OCI-LY7 (cell line): ENCODE data around the gene CNNM2. TPM values are rescaled to one million over a fixed set of nuclear protein-coding genes. Genes with fewer than 3 reads are reported as not detected.

Source experiments
- BruUV-seq: library from RNA; stranded (reverse); fragments of 400-500 nt; replicated peaks from 2 replicates; lab custom pipeline; 2021; lab: Mats Ljungman, UMichigan
- CTCF ChIA-PET: fragments of 300-600 bp; sonication (Branson Sonifier 250); formaldehyde crosslinking; loops from one replicate; lab custom pipeline; 2022; ENCODE audit warnings: antibody characterized with exemption; ENCODE audit not compliant: unreplicated experiment; lab: Charles Lee
- POLR2A ChIA-PET: fragments of 300-600 bp; sonication (Branson Sonifier 250); formaldehyde crosslinking; loops from one replicate; lab custom pipeline; 2022; ENCODE audit warnings: antibody characterized with exemption; lab: Charles Lee
- DNase-seq: peaks from one replicate; pipeline ENCODE4 v3.0.0-alpha.2; 2015; ENCODE audit warnings: low spot score
- H2AFZ ChIP-seq: fragments of 200-600 bp; sonication (generic), shearing (Covaris generic); 2 replicates; pipeline ENCODE4 v1.6.1; 2014; ENCODE audit warnings: mild to moderate bottlenecking, antibody characterized with exemption, low read length, moderate library complexity
- H3K27ac ChIP-seq: fragments of 200-600 bp; sonication (generic); 2 replicates; pipeline ENCODE4 v1.5.1; 2014; ENCODE audit warnings: mixed run types, low read depth, mild to moderate bottlenecking, moderate library complexity, low read length, inconsistent platforms; ENCODE audit not compliant: poor library complexity, severe bottlenecking
- H3K36me3 ChIP-seq: fragments of 200-600 bp; sonication (generic); 2 replicates; pipeline ENCODE4 v1.6.1; 2014; ENCODE audit warnings: mild to moderate bottlenecking, antibody characterized with exemption, low read length, moderate library complexity, mixed read lengths; ENCODE audit not compliant: insufficient read depth
- H3K4me1 ChIP-seq: fragments of 200-600 bp; sonication (generic); 2 replicates; pipeline ENCODE4 v1.5.1; 2014; ENCODE audit warnings: mild to moderate bottlenecking, low read length; ENCODE audit not compliant: insufficient read depth, poor library complexity, severe bottlenecking
- H3K4me2 ChIP-seq: fragments of 200-600 bp; sonication (generic); 2 replicates; pipeline ENCODE4 v1.6.1; 2014; ENCODE audit warnings: mild to moderate bottlenecking, low read length
- H3K4me3 ChIP-seq: fragments of 200-600 bp; sonication (generic); 2 replicates; pipeline ENCODE4 v1.5.1; 2014; ENCODE audit warnings: mild to moderate bottlenecking, low read depth, low read length; ENCODE audit not compliant: poor library complexity, severe bottlenecking
- H3K79me2 ChIP-seq: fragments of 200-600 bp; sonication (generic); 2 replicates; pipeline ENCODE4 v1.6.1; 2016; ENCODE audit warnings: low read depth, mild to moderate bottlenecking, low read length, moderate library complexity, mixed read lengths; ENCODE audit not compliant: insufficient read depth
- H3K9me2 ChIP-seq: fragments of 200-600 bp; sonication (generic); 2 replicates; pipeline ENCODE4 v1.6.1; 2016; ENCODE audit warnings: mild to moderate bottlenecking, low read length, mixed read lengths; ENCODE audit not compliant: insufficient read depth
- H3K9me3 ChIP-seq: fragments of 200-600 bp; sonication (generic); 2 replicates; pipeline ENCODE4 v1.6.1; 2014; ENCODE audit warnings: mild to moderate bottlenecking, mixed run types, low read length, mixed read lengths
- H4K20me1 ChIP-seq: fragments of 200-600 bp; sonication (generic); 2 replicates; pipeline ENCODE4 v1.6.1; 2014; ENCODE audit warnings: mild to moderate bottlenecking, antibody characterized with exemption, low read length, moderate library complexity, mixed read lengths; ENCODE audit not compliant: insufficient read depth
- EZH2phosphoT487 ChIP-seq: fragments of 200-600 bp; sonication (generic); IDR thresholded peaks from 2 replicates; pipeline ENCODE4 v1.6.1; 2018; ENCODE audit warnings: low read depth, borderline replicate concordance, mild to moderate bottlenecking, mixed run types, antibody characterized with exemption, low read length, moderate library complexity, mixed read lengths
- intact Hi-C: fragments of 100-400 bp; cut with micrococcal nuclease; formaldehyde crosslinking; loops from one replicate; pipeline ENCODE4 v1.10.0; 2022; ENCODE audit not compliant: unreplicated experiment
- total RNA-seq, 2 experiments: library from RNA; depleted of rRNA in 1 of 2; stranded (reverse); fragments of >200 nt in 1 of 2; shearing (Covaris generic) in 1 of 2; gene quantifications; 2 replicates each; pipeline ENCODE4 v1.2.3, GENCODE V29; 2014 to 2022
- TF ChIP-seq, protein P1 (sequence below): fragments of 200-600 bp; sonication (generic); conservative IDR thresholded peaks from 2 replicates; pipeline ENCODE4 v1.5.1; 2014; ENCODE audit warnings: mild to moderate bottlenecking, antibody characterized with exemption, low read length, moderate library complexity, mixed read lengths

Gene CNNM2
- total RNA-seq, 2 experiments from 2014 or later: 6.6 to 7.2 TPM

DNA sequence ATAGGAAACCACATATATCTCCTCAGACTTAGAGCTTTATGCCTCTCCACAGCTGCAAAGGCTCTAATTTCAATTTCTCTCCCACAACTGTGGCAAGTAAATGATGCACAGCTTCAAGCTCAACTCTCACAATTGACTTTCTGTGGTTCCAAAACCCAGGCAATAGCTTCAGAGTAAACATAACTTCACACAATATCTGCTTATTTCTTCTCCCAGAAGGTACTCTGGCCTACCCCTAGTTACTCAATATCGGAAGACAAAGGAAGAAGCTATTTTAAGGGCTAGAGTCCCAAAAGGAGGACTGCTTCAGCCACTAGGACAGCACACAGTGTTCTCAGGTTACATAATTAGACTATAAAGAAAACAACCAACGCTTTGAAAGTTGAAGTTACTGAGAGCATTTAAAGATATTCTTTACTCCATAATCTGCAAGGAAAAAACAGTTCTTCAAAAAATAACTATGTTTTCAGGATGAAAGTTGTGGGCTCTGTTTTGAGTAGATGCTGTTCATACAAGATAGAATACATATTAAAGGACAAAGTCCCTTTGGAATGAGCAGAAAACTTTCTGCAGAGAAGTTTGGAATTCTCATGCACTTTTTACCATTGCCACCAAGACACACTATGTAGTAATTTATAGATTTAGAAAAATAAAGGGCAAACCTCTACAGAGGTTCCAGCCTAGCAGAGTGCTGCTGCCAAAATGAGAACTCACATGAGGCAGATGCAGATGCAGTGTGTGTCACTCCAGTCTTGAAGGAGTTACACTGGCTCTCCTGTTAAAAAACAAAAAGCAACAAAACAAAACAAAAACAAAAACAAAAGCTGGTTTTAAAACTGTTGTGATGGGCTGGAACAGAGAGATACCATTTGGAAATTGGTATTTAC lies 193.2 kb downstream of the CNNM2 start:
- Histone ChIP-seq H4K20me1 (no peaks in the 10 kb centered on the region), H3K4me3 (no peak overlapping the region), H3K79me2 (peaks cover 14% of the 10 kb centered on the region; the same call in 1 of the 2 replicates), H3K36me3 (peaks cover 38% of the 10 kb centered on the region), H3K9me3 (no peaks in the 10 kb centered on the region), H2AFZ (no peak overlapping the region), H3K9me2 (no peaks in the 10 kb centered on the region), H3K4me2 (no peak overlapping the region), H3K27ac (no peak overlapping the region), H3K4me1 (no peaks in the 10 kb centered on the region)
- TF ChIP-seq, protein P1, sequence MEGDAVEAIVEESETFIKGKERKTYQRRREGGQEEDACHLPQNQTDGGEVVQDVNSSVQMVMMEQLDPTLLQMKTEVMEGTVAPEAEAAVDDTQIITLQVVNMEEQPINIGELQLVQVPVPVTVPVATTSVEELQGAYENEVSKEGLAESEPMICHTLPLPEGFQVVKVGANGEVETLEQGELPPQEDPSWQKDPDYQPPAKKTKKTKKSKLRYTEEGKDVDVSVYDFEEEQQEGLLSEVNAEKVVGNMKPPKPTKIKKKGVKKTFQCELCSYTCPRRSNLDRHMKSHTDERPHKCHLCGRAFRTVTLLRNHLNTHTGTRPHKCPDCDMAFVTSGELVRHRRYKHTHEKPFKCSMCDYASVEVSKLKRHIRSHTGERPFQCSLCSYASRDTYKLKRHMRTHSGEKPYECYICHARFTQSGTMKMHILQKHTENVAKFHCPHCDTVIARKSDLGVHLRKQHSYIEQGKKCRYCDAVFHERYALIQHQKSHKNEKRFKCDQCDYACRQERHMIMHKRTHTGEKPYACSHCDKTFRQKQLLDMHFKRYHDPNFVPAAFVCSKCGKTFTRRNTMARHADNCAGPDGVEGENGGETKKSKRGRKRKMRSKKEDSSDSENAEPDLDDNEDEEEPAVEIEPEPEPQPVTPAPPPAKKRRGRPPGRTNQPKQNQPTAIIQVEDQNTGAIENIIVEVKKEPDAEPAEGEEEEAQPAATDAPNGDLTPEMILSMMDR: no peak
- no peak for TF ChIP-seq EZH2phosphoT487
- no TSS peak for BruUV-seq
- CTCF ChIA-PET: no interaction called here
- no peak for DNase-seq
- POLR2A ChIA-PET: interaction anchor here (0.8 to 2.9 kb wide), 3 partner anchors 10 to 81 kb away, joined by 3 to 12 read pairs (median 3); no protein-coding TSS in a partner anchor
- intact Hi-C loops: no loop called here

DNA sequence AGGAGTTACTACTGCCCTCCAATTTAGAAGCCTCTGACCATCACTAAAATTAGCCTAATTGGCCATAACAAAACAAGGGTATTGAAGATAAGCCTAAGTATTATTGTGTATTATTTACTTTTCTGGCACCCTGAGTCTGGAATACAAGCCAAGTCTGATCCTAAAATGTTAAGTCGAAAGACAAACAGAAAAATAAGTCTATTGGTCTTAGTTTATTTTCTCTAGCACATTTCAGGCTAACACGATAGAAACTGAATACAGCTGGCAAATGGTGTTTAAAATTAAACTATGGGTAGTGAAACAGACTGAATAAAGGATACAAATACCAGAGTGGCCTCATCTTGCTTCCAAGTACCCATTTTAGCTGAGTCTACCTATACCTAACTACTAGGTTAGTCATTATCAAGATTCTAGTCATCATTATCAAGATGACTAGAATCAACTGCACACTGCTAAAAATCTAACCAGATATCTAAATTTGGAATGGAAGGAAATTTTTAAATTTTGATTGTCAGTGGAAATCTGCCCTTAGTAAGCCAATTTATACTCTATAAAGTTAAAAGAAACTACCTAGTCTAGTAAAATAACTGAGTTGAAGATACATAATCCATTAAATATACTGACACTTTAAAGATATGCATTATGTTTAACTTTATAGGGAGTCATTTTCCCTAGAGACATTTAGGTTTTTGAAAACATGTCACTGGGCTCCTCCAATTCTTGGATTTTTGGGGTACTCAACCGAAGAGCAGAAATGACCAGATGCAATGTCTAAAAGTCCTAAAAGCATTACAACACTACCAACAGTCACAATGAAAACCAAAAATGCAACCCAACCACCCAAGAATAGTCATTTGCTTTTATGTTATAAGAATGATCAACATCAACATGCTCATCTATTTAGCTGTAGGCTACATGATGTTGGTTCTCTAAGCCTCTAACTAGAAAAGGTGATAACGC lies 194.1 kb downstream of the CNNM2 start:
- Histone ChIP-seq H3K4me2 (no peak overlapping the region), H3K36me3 (peaks cover 28% of the 10 kb centered on the region), H3K79me2 (peaks cover 14% of the 10 kb centered on the region; the same call in 1 of the 2 replicates), H3K4me1 (no peaks in the 10 kb centered on the region), H3K27ac (no peak overlapping the region), H2AFZ (no peak overlapping the region), H4K20me1 (no peaks in the 10 kb centered on the region), H3K9me2 (no peaks in the 10 kb centered on the region), H3K9me3 (no peaks in the 10 kb centered on the region), H3K4me3 (no peak overlapping the region)
- TF ChIP-seq EZH2phosphoT487: no peak
- TF ChIP-seq, protein P1: no peak
- intact Hi-C loops: no loop called here
- no peak for DNase-seq
- CTCF ChIA-PET: no interaction called here
- POLR2A ChIA-PET: interaction anchor here (0.8 to 2.9 kb wide), 2 partner anchors 11 to 80 kb away, joined by 3 to 12 read pairs; no protein-coding TSS in a partner anchor
- no TSS peak for BruUV-seq
